Activated CD8-positive, alpha-beta memory T cell treated with anti-CD3 and anti-CD28 coated beads for 24 hours (primary cell): ENCODE results near the gene MKRN1.
"Not testable (repeated sequence)": the region's sequence is repeated elsewhere in the genome, so short reads cannot be mapped to it uniquely, and the experiment has no call there.

Experiments used
- DNase-seq: peaks from one replicate; pipeline ENCODE4 v3.0.0-alpha.2; 2020

The MKRN1 gene

GRCh38 chr7:140484479-140484878 is 5.2 kb upstream of the MKRN1 start:
- DNase-seq, result no peak

- DNase-seq, result no peak
Measured at GRCh38 chr7:140479739-140480084, 407 bp upstream of the MKRN1 start.

- DNase-seq, result no peak
Measured at GRCh38 chr7:140478246-140479061, 851 bp downstream of the MKRN1 start.

- DNase-seq, result no peak
Measured at GRCh38 chr7:140476698-140477261, 2.5 kb downstream of the MKRN1 start.

- no peak for DNase-seq
Measured at GRCh38 chr7:140475747-140476333, 3.5 kb downstream of the MKRN1 start.

- DNase-seq, result no peak
Measured at GRCh38 chr7:140463111-140463510, 16.2 kb downstream of the MKRN1 start.

GRCh38 chr7:140458916-140459315 is 20.4 kb downstream of the MKRN1 start:
- no peak for DNase-seq

GRCh38 chr7:140458201-140458600 is 21.1 kb downstream of the MKRN1 start:
- DNase-seq, result no peak

GRCh38 chr7:140456551-140457051 is 22.7 kb downstream of the MKRN1 start:
- no peak for DNase-seq

- DNase-seq, result no peak
Measured at GRCh38 chr7:140455743-140456142, 23.6 kb downstream of the MKRN1 start.

- no peak for DNase-seq
Measured at GRCh38 chr7:140454657-140455015, 24.7 kb downstream of the MKRN1 start.

- DNase-seq, result not testable (repeated sequence)
Measured at GRCh38 chr7:140453785-140454656, 25.3 kb downstream of the MKRN1 start.

- no peak for DNase-seq
Measured at GRCh38 chr7:140453273-140453672, 26.0 kb downstream of the MKRN1 start.

GRCh38 chr7:140451716-140452115 is 27.6 kb downstream of the MKRN1 start:
- DNase-seq, result no peak

- no peak for DNase-seq
Measured at GRCh38 chr7:140448781-140449480, 30.4 kb downstream of the MKRN1 start.

- no peak for DNase-seq
Measured at GRCh38 chr7:140447841-140448240, 31.5 kb downstream of the MKRN1 start.

GRCh38 chr7:140446467-140446866 is 32.8 kb downstream of the MKRN1 start:
- no peak for DNase-seq

- DNase-seq, result no peak
Measured at GRCh38 chr7:140441519-140441918, 37.8 kb downstream of the MKRN1 start.

- no peak for DNase-seq
Measured at GRCh38 chr7:140440593-140440992, 38.7 kb downstream of the MKRN1 start.

- DNase-seq, result no peak
Measured at GRCh38 chr7:140439359-140439758, 39.9 kb downstream of the MKRN1 start.

GRCh38 chr7:140435252-140435895 is 43.9 kb downstream of the MKRN1 start:
- DNase-seq, result no peak

GRCh38 chr7:140433396-140433795 is 45.9 kb downstream of the MKRN1 start:
- DNase-seq, result no peak
